Fibroblast of skin of abdomen (primary cell): ENCODE measurements around the gene FNDC1.
"Not testable (repeated sequence)": the region's sequence is repeated elsewhere in the genome, so short reads cannot be mapped to it uniquely, and the experiment has no call there.

ENCODE experiments used
- DNase-seq: peaks from one replicate; pipeline ENCODE4 v3.0.0-alpha.2; 2013

The FNDC1 gene

GRCh38 chr6:159259441-159260125, 90.4 kb downstream of the FNDC1 start:
- DNase-seq, result no peak

GRCh38 chr6:159260208-159260607, 91.0 kb downstream of the FNDC1 start:
- DNase-seq, result no peak

GRCh38 chr6:159261995-159262394, 92.8 kb downstream of the FNDC1 start:
- DNase-seq, result no peak

- no peak for DNase-seq
These were observed 93.4 kb downstream of the FNDC1 start for GRCh38 chr6:159262586-159262985.

- DNase-seq, result no peak
These were observed 98.0 kb downstream of the FNDC1 start for GRCh38 chr6:159267165-159267564.

- DNase-seq, result no peak
These were observed 99.3 kb downstream of the FNDC1 start for GRCh38 chr6:159268511-159268910.

- no peak for DNase-seq
These were observed 102.1 kb downstream of the FNDC1 start for GRCh38 chr6:159271257-159271656.

- DNase-seq, result no peak
These were observed 109.4 kb downstream of the FNDC1 start for GRCh38 chr6:159278626-159279025.

- DNase-seq, result peak; percentile 33
These were observed 110.6 kb downstream of the FNDC1 start for GRCh38 chr6:159279790-159280277.

- DNase-seq, result peak; percentile 5
These were observed 113.2 kb downstream of the FNDC1 start for GRCh38 chr6:159282421-159282820.

GRCh38 chr6:159284661-159285060, 115.5 kb downstream of the FNDC1 start:
- DNase-seq, result not testable (repeated sequence)

- DNase-seq, result no peak
These were observed 129.6 kb downstream of the FNDC1 start for GRCh38 chr6:159298840-159299239.

- no peak for DNase-seq
These were observed 130.4 kb downstream of the FNDC1 start for GRCh38 chr6:159299566-159299965.

GRCh38 chr6:159301277-159301676, 132.1 kb downstream of the FNDC1 start:
- DNase-seq, result no peak

- DNase-seq, result no peak
These were observed 132.8 kb downstream of the FNDC1 start for GRCh38 chr6:159301810-159302593.

GRCh38 chr6:159302594-159302992, 133.4 kb downstream of the FNDC1 start:
- no peak for DNase-seq

- DNase-seq, result no peak
These were observed 134.0 kb downstream of the FNDC1 start for GRCh38 chr6:159303159-159303558.

GRCh38 chr6:159303784-159304183, 134.6 kb downstream of the FNDC1 start:
- no peak for DNase-seq

GRCh38 chr6:159304641-159305040, 135.4 kb downstream of the FNDC1 start:
- DNase-seq, result no peak

GRCh38 chr6:159305159-159305558, 136.0 kb downstream of the FNDC1 start:
- no peak for DNase-seq

- no peak for DNase-seq
These were observed 136.8 kb downstream of the FNDC1 start for GRCh38 chr6:159305804-159306537.

GRCh38 chr6:159307246-159307790, 138.1 kb downstream of the FNDC1 start:
- peak; percentile 63 for DNase-seq

- DNase-seq, result peak; percentile 1
These were observed 139.0 kb downstream of the FNDC1 start for GRCh38 chr6:159308198-159308597.
